Measurements from ENCODE around the gene CALN1. TPM values are rescaled to one million over a fixed set of nuclear protein-coding genes. Genes with fewer than 3 reads are reported as not detected.

Gene CALN1
- polyA plus RNA-seq, 3 donors, result under 0.01 TPM; not detected in 2

GRCh38 chr7:71987200-71987767 lies 424.9 kb downstream of the CALN1 start:
- no peaks in the 10 kb centered on the region for H3K79me2 ChIP-seq (ENCODE audit: insufficient read depth, low read length)
- Mint-ChIP-seq H3K9me3 (peaks cover 0 to 4% (median 0%) of the 10 kb centered on the region in 7 donors), H3K36me3 (no peaks in the 10 kb centered on the region), H3K4me1 (peaks cover 4% of the 10 kb centered on the region), H3K27ac (peak overlapping the region in 1 of 7 donors; percentile 76), H3K27me3 (ENCODE audit: low read depth in 3 of 3) (no peaks in the 10 kb centered on the region), H3K4me3 (no peak overlapping the region)
- no peaks in the 10 kb centered on the region for H3K36me3 ChIP-seq (replicated peaks in 1 of 2; ENCODE audit: control insufficient read depth in 1 of 2, insufficient read depth in 2 of 2, low read length in 2 of 2)
- no peaks in the 10 kb centered on the region for H4K20me1 ChIP-seq (ENCODE audit: insufficient read depth, low read length)
- no peak for DNase-seq
- H3K4me1 ChIP-seq (ENCODE audit: control insufficient read depth in 1 of 2, insufficient read depth in 2 of 2, low read length in 2 of 2), result no peaks in the 10 kb centered on the region
- no peak overlapping the region for H3K9ac ChIP-seq (ENCODE audit: insufficient read depth, low read length, poor library complexity, severe bottlenecking)
- no peak overlapping the region for H3K4me2 ChIP-seq (replicated peaks; ENCODE audit: extremely low read depth, low read length, poor library complexity, severe bottlenecking)
- H2AFZ ChIP-seq (ENCODE audit: insufficient read depth, low read depth, low read length, poor library complexity, severe bottlenecking), result no peak overlapping the region
- no peaks in the 10 kb centered on the region for H3K9me3 ChIP-seq (replicated peaks in 1 of 2; ENCODE audit: control insufficient read depth in 1 of 2, insufficient read depth in 1 of 2, low read length in 2 of 2)
- TF ChIP-seq CTCF (IDR thresholded peaks at IDR 0.05), result no peak
- 54% methylated on average over 8 of the region's 8 CpGs for WGBS (ENCODE audit: insufficient coverage)
- no peaks in the 10 kb centered on the region for H3K27me3 ChIP-seq (ENCODE audit: control insufficient read depth in 2 of 2, insufficient read depth in 2 of 2, low read length in 2 of 2)
- H3K4me3 ChIP-seq (replicated peaks in 1 of 3; ENCODE audit: low read depth in 2 of 3, low read length in 3 of 3), result no peak overlapping the region
- no peak overlapping the region for H3K27ac ChIP-seq (ENCODE audit: low read depth in 1 of 2, low read length in 2 of 2)
- intact Hi-C loops (cut with micrococcal nuclease), result no loop called here

DNA sequence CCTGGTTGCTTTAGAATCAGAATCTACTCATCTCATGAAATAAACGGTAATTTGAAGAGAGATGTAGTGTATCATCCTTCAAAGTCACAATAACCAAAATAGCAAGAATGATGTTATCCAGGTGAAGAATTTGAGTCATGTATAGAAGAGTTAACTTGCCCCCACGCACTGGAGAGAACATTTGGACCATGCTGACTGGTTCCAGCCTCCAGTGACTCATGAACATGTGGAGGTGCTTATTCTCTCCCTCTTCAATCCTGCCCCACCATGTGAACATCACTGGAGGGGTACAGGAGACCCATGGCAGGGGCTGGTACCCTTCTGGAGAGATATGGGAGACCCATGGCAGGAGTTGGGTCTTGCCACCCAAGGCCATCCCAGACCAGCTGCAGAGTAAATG lies 427.8 kb downstream of the CALN1 start:
- Histone ChIP-seq H3K4me3 (replicated peaks in 1 of 3; ENCODE audit: low read depth in 2 of 3, low read length in 3 of 3) (no peak overlapping the region), H4K20me1 (ENCODE audit: insufficient read depth, low read length) (no peaks in the 10 kb centered on the region), H3K4me2 (replicated peaks; ENCODE audit: extremely low read depth, low read length, poor library complexity, severe bottlenecking) (no peak overlapping the region), H3K79me2 (ENCODE audit: insufficient read depth, low read length) (no peaks in the 10 kb centered on the region), H3K27me3 (ENCODE audit: control insufficient read depth in 2 of 2, insufficient read depth in 2 of 2, low read length in 2 of 2) (no peaks in the 10 kb centered on the region), H3K9ac (ENCODE audit: insufficient read depth, low read length, poor library complexity, severe bottlenecking) (no peak overlapping the region), H3K9me3 (replicated peaks in 1 of 2; ENCODE audit: control insufficient read depth in 1 of 2, insufficient read depth in 1 of 2, low read length in 2 of 2) (no peaks in the 10 kb centered on the region), H2AFZ (ENCODE audit: insufficient read depth, low read depth, low read length, poor library complexity, severe bottlenecking) (no peak overlapping the region), H3K36me3 (replicated peaks in 1 of 2; ENCODE audit: control insufficient read depth in 1 of 2, insufficient read depth in 2 of 2, low read length in 2 of 2) (no peaks in the 10 kb centered on the region), H3K27ac (ENCODE audit: low read depth in 1 of 2, low read length in 2 of 2) (no peak overlapping the region), H3K4me1 (ENCODE audit: control insufficient read depth in 1 of 2, insufficient read depth in 2 of 2, low read length in 2 of 2) (no peaks in the 10 kb centered on the region)
- Mint-ChIP-seq H3K9me3 (peaks cover 0 to 6% (median under 1%) of the 10 kb centered on the region in 7 donors), H3K4me3 (no peak overlapping the region), H3K4me1 (peaks cover 4% of the 10 kb centered on the region), H3K27me3 (ENCODE audit: low read depth in 3 of 3) (peaks cover 0 to 3% (median 0%) of the 10 kb centered on the region in 3 donors), H3K27ac (no peak overlapping the region), H3K36me3 (no peaks in the 10 kb centered on the region)
- WGBS (ENCODE audit: insufficient coverage), result no CpG with 5 or more reads among the region's 2 CpGs
- intact Hi-C loops (cut with micrococcal nuclease), result no loop called here
- TF ChIP-seq CTCF (IDR thresholded peaks at IDR 0.05), result no peak
- DNase-seq, result no peak

Measured in CD14-positive monocyte (primary cell).